Measurements from ENCODE around the gene KIAA0825.

DNA sequence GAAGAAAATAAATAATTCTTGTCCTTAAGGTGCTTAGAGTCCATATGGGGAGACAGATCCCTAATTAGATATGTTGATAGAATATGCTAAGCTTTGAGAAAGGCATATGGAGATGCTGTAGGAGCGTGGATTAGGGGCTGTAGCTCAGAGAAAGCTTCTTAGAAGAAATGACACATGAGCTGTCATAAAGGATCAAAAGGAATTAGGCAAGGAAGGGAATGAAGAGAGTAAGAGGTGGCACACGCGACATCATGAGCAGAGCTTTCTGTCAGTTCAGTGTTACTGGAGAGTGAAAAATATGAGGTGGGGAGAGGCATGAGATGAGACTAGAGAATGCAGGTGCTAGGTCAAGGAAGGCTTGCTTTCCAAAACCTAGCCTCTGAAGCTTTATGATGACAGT lies 118.6 kb downstream of the KIAA0825 start:
- TF ChIP-seq GATA2 (IDR thresholded peaks at IDR 0.05; ENCODE audit: low read depth, low read length), result no peak
- no peak for TF ChIP-seq GATA3 (IDR thresholded peaks at IDR 0.05; ENCODE audit: low read depth, low read length)
